ENCODE measurements around the gene CFAP90. TPM values are rescaled to one million over a fixed set of nuclear protein-coding genes. Genes with fewer than 3 reads are reported as not detected.

Gene CFAP90
- total and polyA plus RNA-seq, 2 donors (not counting 3 experiments of a cell fraction or from before 2014, with no cell fraction given): 0.07 TPM; not detected in 1

- intact Hi-C loops (cut with micrococcal nuclease) (no loop called here), dilution Hi-C loops (cut with MboI; ENCODE audit: extremely low pct_ligation_motif_present, low sequenced_read_pairs) (no loop called here)
- no peaks in the 10 kb centered on the region for H3K79me2 ChIP-seq (ENCODE audit: control insufficient read depth, insufficient read depth, low read length)
- no peaks in the 10 kb centered on the region for H3K27me3 ChIP-seq (ENCODE audit: control insufficient read depth in 2 of 2, insufficient read depth in 2 of 2, low read length in 2 of 2)
- CTCF ChIA-PET: no interaction called here
- no peak for DNase-seq (ENCODE audit: low read depth, low spot score)
- H3K36me3 ChIP-seq (ENCODE audit: control insufficient read depth in 2 of 2, extremely low read depth in 1 of 2, insufficient read depth in 2 of 2, low read length in 2 of 2): no peaks in the 10 kb centered on the region
- H3K4me3 ChIP-seq (replicated peaks in 1 of 3; ENCODE audit: insufficient read depth in 1 of 3, low read depth in 1 of 3, low read length in 3 of 3): no peak overlapping the region
- no peak overlapping the region for H3K27ac ChIP-seq (ENCODE audit: insufficient read depth, low read depth, low read length)
- no peak overlapping the region for H3K4me2 ChIP-seq (ENCODE audit: insufficient read depth, low read length)
- BruUV-seq (replicated peaks): no TSS peak
- no peak for FAIRE-seq
- TF ChIP-seq CTCF (IDR thresholded peaks at IDR 0.05; ENCODE audit: extremely low read depth in 1 of 2, insufficient read depth in 1 of 2, low read depth in 1 of 2, low read length in 2 of 2) (no peak), EZH2 (IDR thresholded peaks at IDR 0.05; ENCODE audit: borderline replicate concordance, low read depth, low read length, severe bottlenecking) (no peak), GATA2 (IDR thresholded peaks at IDR 0.05; ENCODE audit: insufficient read depth, insufficient read length, low read depth, low read length) (no peak), POLR2AphosphoS5 (IDR thresholded peaks at IDR 0.05; ENCODE audit: insufficient read depth, low read depth, low read length) (no peak), MYC (IDR thresholded peaks at IDR 0.05; ENCODE audit: low read depth, low read length) (no peak), POLR2A (IDR thresholded peaks at IDR 0.05; ENCODE audit: low read depth, low read length) (no peak), MAX (IDR thresholded peaks at IDR 0.05; ENCODE audit: insufficient read depth, insufficient read length) (no peak), FOS (IDR thresholded peaks at IDR 0.05; ENCODE audit: borderline replicate concordance, insufficient read depth, low read length) (no peak), JUN (IDR thresholded peaks at IDR 0.05; ENCODE audit: borderline replicate concordance, insufficient read depth, insufficient read length, low read depth) (no peak)
- no peak overlapping the region for H2AFZ ChIP-seq (ENCODE audit: low read depth, low read length)
- H3K9ac ChIP-seq (replicated peaks; ENCODE audit: extremely low read depth, insufficient read depth, low read length): no peak overlapping the region
- no peaks in the 10 kb centered on the region for H3K4me1 ChIP-seq (ENCODE audit: control insufficient read depth, extremely low read depth, insufficient read depth, low read length)
- no peaks in the 10 kb centered on the region for H4K20me1 ChIP-seq (replicated peaks; ENCODE audit: control insufficient read depth, extremely low read depth, insufficient read depth, low read length)
- POLR2A ChIA-PET: no interaction called here
- no peaks in the 10 kb centered on the region for H3K9me3 ChIP-seq (replicated peaks; ENCODE audit: control insufficient read depth, insufficient read depth, low read length)
- H3K9me1 ChIP-seq (replicated peaks; ENCODE audit: control insufficient read depth, extremely low read depth, insufficient read depth, low read length): no peaks in the 10 kb centered on the region
Observed at GRCh38 chr5:7808998-7809397, 41.9 kb downstream of the CFAP90 start.

Data from endothelial cell of umbilical vein (primary cell).